GM18907 (cell line): ENCODE measurements around the gene DYRK2.

Experiments
- ATAC-seq: cut with Tn5 transposase; IDR thresholded peaks from one replicate; pipeline ENCODE4 v1.9.1; 2021; ENCODE audit warnings: mild to moderate bottlenecking, moderate library complexity; ENCODE audit not compliant: unreplicated experiment

The DYRK2 gene

DNA sequence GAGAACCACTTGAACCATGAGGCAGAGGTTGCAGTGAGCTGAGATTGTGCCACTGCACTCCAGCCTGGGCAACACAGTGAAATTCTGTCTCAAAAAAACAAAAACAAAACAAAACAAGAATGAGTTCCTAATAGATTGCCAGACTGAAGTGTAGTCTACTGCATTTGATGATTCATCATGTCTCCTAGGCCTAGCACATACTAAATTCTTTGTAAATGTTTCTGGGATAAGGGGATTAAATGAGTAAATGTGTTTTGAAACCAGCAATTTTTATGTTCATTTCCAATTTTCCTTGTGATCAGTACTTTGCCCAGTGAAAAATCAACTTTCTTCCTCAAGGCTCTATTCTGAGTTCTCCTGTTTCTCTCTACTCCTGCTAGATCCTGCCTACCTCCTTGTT is 2.9 kb upstream of the DYRK2 start:
- ATAC-seq, result no peak

DNA sequence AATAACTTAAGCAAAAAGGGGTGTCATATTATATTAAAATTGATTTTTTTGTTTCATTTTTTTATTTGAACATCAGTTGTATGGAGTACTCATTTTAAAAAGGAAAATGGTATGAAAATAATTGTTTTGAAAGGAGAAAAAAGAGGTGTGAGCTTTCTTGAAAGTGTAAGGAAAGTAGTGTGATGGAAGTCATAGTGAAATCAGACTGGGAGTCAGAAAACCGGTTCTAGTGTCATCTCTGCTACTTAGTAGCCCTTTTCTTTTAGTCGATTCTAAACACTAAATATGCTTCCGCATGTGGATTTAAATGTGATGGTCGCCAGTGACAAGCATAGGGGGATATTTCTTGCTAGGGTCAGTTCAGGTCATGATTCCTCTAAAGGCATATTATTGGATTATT is 1.8 kb upstream of the DYRK2 start:
- no peak for ATAC-seq

DNA sequence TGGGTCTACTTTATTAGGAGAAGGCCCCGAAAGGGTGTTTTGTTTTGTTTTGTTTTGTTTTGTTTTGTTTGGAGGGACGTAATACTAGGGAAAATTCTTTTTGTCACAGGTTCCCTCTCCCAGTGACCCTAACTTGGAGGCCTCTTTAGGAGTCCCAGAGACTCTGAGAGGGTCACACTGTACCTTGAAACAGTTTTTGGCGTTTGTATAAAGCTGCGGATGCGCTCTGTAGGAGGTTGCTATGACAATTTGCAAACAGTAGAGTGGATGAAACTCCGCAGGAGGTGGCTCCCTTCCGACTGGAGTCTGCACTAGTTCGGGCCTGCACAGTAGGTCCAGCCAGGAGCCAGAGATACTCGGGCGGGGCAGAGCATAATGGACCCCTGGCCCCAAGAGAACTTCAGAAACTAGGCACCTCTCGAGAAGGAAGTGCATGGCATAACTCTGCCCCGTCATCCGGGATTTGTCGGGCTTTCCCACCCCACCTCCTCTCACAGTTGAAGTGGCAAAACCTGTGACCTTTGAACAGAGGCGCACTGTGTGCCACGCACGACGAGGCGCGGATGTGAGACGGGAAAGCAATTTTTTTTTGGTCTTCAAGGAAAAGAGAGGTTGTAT is 1.3 kb upstream of the DYRK2 start:
- ATAC-seq, result no peak

DNA sequence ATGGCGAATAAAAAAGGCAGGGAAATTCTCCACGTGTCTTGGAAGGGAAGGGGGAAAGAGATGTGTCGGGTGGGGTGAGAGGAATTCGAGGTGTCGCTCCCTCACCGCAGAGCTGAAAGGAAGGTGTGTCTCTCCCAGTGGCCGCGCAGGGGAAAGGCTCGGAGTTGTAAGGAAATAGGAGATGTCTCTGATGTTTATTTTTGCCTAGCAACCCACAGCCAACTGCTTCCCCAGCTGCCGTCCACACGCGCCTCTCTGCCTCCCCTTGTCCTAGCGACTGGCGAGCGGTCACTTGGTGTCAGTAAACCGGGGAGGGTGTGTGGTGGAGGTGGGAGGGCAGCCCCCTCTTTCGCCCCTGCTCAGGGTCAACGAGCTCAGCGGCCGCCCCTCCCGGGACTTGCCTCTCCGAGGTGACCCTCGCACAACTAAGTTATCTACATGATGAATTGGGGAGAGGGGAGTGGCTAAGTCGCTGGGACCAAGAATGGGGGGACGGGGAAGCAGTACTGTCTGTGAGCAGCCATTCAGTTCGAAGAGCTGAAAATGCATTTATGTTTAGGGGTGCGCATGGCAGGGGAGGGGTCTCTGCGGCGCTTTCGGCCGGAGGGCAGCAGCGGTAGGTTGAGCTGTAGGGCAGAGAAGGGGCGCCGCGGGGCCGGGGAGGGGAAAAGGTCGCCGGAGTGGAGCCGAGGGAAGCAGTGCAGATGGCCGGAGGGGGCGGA is 585 bp upstream of the DYRK2 start:
- peak; percentile 27 for ATAC-seq

DNA sequence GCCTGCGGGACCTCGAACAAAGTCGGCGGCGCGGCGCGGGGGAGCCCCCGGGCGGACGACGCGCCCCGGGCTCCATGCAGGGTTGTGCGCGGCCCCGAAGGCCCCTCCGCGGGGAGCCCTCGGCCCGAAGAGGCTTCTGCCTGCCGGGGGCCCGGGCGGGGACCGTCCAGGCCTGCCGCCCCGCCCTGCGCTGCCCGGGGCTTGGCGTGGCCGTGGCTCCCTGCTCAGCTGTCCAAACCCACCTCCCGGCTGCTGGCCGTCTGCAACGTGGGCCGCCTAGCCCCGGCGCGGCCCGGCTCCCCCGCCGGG is 670 bp downstream of the DYRK2 start:
- ATAC-seq, result peak; percentile 39

DNA sequence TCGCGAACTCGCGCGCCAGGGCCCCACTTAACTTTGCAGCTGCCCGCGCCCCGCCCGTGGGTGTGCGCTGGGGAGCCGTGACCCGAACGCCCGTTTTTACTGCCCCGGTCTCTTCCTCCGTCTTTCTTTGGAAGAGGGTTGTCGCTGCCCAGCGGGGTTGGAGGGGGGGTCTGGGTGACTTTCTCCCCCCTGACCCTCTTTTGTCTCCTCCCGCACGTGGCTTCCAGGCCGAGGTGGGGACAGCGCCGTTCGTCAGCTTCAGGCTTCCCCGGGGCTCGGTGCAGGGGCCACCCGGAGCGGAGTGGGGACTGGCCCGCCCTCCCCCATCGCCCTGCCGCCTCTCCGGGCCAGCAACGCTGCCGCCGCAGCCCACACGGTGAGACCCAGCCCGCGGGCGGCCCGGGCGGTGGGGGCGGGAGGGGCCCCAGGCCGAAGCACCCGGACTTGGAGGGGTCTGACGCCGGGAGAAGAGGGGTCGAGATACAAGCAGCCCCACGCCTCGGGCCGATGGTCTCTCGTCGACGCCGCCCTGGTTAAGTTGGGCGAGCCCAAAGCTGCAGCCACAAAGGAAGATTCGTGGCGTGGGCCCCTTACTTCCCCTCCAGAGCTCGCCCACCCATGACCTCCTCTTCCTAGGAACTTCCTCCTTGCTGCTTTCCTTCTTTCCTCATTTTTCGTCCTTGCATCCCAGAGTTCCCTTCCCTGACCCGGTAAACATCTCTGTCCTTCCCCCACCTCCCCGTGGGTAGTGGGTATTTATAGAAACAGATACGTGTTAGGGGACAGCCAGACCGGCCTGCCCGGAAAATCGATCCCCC is 1.2 kb downstream of the DYRK2 start:
- peak; percentile 22 for ATAC-seq

DNA sequence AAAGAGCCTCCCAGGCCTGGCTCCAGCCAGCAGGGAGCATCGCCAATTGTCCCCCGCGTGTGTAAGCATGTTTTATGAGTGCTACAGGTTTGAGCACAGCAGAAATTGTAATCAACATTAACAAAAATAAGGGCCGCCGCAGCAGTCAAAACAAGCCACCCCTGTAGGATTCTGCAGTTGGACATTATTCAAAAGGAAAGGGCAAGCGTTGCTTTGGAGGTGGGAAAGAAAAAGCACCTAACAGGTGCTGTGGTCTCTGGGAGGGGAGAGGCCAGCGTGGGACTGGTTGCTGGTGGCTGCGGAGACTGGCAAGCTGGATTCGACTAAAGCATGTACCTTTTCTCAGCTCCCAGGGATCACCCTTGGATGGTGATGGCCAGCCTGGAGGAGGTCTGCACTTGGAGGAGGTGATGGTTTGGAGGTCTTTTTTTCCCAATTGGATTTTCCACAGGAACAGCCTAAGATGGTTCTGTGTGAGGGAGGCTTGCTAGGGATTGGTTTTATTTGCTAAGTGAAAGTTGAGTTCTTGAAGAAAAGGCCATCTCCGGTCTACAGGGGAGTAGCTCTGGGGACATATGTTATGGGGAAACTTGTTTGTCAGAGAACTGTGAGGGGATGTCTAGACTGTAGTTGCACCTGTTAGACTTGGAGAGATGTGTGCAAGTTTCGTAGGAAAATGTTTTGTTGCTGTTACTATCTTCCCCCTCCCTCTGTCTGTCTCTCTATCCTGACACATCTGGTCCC is 2.0 kb downstream of the DYRK2 start:
- ATAC-seq, result no peak

DNA sequence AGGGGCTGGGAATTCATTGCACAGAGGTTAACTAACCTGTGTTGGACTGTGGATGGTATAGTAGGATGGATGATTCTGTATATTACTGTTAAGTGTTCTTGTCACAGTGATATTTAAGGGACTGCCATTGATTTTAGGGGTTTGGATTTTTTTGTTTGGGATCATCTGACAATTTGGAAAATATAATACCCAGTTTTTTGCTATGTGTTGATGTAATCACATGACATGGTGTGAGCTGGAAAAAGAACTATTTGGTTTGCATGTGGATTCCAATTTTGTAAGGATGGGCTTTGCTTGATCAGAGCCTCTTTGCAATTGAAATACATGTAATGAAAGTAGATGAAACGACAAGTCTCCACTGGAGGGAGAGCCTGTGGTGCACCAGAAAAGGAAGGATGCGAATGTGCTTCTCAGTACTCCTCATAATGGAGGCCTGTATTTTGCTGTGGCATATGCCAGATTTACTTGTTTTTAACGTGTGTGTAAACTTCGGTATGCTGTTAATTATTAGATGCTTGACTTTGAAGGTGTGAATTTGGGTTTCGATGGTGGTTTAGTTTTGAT is 2.7 kb downstream of the DYRK2 start:
- ATAC-seq, result peak; percentile 21

DNA sequence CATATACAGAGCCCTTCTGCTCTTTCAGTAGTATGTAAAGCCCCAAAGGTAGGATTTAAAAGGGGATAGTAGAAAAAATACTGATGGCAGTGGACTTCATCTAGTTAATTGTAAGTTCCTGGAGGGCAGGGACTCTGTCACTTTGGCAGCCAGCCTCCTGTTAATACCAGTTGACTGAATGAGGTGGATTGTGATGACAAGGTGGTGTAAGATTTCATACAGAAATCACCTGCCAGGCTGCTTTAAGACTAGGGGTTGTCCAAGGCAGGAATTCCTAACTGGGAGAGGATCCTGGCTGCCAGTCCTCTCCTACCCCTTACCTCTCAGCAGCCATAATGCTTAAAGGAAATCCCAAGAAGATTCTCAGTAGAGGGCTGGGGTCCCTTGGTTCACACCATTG is 7.3 kb downstream of the DYRK2 start:
- no peak for ATAC-seq

DNA sequence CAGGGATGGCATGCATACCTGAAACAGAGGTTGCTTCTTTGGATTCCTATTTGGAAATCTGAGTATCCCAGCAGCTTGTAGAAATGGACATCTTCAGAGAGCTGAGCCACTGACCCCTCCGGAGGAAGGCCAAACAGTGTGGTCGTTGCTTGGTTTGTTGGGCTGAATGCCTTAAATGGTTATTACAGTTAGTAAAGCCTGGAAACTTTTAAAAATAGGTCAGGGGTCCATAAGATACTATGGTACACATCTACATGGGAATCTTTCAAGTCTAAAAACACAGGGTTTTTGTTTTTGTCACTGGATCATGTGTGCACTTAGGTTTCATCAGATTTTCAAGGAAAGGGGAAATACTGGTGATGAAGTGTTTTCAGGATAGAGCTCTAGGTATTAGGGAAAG is 7.7 kb downstream of the DYRK2 start:
- ATAC-seq, result no peak

DNA sequence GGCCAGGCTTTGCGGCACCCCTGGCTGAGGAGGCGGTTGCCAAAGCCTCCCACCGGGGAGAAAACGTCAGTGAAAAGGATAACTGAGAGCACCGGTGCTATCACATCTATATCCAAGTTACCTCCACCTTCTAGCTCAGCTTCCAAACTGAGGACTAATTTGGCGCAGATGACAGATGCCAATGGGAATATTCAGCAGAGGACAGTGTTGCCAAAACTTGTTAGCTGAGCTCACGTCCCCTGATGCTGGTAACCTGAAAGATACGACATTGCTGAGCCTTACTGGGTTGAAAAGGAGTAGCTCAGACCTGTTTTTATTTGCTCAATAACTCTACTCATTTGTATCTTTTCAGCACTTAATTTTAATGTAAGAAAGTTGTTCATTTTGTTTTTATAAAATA is 9.9 kb downstream of the DYRK2 start:
- ATAC-seq, result no peak

DNA sequence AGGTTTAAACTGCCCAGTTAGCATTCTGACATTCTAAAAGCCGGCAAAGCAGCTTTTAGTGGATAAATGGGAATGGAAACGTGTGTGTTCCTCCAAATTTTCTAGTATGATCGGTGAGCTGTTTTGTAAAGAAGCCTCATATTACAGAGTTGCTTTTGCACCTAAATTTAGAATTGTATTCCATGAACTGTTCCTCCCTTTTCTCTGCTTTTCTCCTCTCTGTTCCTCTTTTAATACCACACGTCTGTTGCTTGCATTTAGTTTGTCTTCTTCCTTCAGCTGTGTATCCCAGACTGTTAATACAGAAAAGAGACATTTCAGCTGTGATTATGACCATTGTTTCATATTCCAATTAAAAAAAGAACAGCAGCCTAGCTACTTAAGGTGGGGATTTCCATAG is 10.7 kb downstream of the DYRK2 start:
- ATAC-seq, result no peak

DNA sequence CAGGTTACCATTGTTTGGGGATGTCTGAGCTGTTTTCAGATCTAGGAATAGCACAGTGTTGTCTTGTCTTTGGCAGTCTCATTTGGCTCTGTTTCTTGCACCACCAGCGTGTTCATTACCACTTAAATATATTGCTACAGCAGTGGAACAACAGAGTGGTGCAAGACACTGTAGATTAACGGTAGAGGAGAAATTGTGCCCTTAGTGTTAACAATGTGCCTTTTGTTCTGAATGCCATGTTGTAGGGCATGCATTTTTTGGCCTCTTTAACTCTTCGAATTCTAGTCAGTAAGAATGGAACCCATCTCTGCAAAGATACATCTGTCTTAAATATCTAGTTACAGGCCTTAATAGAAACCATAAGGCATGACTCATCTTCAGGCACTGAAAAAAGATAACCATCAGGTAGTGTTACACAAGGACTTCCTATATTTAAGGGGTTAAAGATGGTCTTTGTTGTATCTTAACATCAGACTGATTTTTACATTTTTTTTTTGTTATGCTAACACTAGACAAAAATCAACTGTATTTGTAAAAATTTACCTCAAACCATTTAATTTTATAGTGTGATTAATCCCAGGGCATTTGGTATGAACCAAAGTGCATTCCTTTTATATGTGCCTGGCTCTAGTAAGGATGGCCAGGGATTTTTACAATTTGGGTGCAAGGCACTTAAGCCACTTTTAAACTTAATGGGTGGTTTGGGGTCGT is 12.9 kb downstream of the DYRK2 start:
- no peak for ATAC-seq

DNA sequence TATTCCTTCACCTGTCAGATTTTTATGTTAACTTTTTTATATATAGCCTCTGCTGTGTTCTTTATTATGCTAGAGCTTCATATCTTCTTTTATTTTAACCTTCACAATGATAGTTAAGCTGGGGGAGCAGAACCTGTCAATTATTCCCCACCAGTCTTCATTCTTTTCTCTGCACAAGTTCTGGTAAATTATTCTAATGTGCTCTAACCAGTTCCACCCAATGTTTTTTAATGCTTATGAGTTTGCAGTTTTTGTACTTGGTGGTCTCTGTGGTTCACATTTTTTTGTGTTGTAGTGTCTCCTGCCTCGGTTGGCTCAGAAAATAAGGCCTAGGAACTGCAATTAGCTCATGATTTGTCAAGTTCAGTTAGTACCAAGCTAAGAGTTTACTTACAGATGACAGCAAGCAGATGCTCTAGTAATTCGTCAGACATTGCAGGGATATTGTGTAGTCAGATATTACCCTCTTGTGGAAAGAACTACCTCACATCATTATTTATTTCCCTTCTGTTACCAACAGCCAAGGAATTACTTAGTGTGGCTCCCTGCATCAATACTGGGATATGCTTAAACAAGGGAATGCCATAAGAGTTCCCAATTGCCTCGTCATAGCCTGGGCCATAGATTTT is 14.5 kb downstream of the DYRK2 start:
- no peak for ATAC-seq

DNA sequence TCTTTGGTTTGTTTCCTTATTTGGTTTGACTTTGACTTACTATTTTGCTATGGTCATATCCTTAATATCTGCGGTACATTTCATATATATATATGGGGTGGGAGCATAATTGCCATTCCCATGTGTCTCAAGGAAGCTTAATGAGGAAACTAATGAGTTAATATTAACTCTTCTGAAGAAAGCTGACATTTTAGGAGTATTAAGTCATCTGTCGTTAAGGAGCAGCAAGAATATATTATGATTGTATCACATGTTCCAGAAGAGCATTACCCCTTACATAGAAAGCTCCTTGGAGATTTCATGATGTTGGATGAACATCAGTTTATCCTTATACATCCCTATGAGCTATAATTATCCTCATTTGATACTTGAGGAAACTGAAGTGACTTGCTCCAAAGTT is 15.6 kb downstream of the DYRK2 start:
- no peak for ATAC-seq

DNA sequence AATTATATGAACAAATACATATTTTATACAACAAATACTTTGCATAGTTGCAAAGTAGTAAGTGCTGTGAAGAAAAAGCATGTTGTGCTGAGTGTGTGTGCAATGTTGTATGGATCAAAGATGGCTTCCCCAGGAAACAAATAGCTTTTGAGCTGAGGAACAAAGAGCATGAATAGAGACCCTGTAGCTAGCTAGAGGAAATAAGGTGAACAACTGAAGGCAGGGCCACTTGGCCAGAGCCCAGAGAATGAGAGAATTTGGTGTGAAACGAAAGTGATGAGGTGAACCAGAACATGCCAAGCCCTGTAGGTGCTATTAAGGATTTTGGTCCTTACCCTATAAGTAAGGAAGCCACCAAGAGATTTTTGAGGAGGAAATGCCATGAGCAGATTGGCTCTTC is 17.1 kb downstream of the DYRK2 start:
- ATAC-seq, result no peak

DNA sequence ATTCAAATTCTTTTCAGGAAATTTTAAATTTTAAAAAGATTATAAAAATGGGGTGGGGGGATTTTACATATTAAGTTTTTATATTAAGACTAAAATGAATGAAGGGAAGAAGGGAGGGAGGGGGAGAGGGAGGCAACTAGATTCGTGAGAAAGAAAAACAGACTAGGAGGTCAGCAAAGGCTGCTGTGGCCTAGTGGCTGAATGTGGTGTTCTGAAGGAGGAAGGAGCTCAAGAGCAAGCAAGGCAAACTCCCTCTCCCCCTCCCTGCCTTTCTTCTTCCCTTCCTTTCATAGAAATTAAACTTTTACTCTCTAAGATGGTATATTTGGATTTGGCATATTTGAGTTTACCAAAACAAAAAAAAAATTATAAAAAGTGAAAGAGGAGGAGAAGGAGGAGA is 18.1 kb downstream of the DYRK2 start:
- ATAC-seq, result no peak

DNA sequence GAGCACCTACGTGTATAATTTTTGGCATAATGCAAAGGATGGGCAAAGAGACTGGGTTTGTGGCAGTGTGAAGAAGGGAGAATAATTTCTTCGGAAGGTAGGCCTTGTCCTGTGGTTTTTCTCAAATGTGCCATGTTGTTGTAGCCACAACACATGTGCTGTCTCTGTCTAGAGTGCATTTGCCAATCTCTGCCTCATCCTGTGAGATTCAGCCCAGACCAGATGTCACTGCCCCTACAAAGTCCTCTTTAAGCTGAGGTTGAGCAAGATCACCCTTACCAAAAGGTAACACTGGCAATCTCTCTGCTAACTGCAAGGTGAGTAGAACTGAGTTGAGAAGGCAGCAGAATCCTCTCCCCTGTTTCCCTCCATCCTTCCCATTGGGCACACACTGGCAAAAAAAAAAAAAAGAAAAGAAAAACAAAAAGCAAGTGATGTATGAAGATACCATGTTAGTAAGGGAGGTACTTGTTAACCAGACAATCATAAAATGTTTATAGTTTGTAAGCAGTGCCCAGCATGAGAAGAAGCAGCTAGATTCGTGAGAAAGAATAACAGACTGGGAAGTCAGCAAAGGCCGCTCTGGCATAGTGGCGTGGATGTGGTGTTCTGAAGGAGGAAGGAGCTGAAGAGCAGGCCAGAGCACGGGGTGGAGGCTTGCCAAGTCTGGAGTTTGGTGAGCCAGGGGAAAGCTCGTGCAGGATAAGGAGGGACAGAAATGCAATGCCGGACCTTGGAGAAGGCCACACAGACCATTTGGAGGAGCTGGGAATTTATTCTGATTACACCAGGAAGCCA is 18.9 kb downstream of the DYRK2 start:
- ATAC-seq, result no peak

DNA sequence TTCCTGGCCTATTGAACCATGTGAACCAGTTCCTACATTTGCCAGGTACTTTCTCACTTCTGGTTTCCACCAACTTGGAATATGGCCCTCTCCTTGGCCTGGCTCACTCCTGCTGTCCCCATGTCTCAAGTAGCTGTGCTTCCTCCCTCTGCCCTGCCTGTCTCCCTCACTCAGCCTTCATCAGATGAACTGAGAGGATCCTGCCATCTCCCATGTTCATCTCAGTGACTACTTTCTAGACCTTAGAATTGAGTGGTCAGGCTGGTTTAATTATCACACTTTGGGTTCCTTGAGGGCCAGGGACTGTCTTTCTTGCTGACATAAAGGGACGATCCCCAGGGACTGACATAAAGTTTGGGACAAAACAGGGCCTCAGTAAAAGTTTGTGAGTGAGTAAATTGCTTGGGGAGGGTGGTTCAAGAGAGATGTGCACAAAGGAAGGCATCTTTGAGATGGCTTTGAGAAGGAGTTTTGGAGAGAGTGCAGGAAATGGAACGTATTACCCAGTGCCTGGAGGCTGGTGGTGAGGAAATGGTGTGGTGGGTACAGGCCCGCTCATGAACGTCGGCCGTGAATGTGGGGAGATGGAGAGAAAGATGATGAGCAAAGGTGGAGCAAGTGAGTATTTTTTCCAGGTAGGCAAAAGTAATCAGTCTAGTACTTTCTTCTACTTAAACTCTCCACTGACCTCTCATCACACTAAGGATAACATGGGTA is 20.8 kb downstream of the DYRK2 start:
- no peak for ATAC-seq
